IPS DF 6.9 (cell line): ENCODE measurements around the gene RPL36.
"Not testable (repeated sequence)": the region's sequence is repeated elsewhere in the genome, so short reads cannot be mapped to it uniquely, and the experiment has no call there.

Experiments used
- DNase-seq: peaks from one replicate; pipeline ENCODE4 v3.0.0-alpha.2; 2013; ENCODE audit warnings: low read depth, low spot score
- H3K27ac ChIP-seq: one replicate; pipeline ENCODE4 v1.5.1; 2013; ENCODE audit warnings: low read length, control low read depth
- H3K27me3 ChIP-seq: 2 replicates; pipeline ENCODE4 v1.6.1; 2013; ENCODE audit warnings: mild to moderate bottlenecking, low read length; ENCODE audit not compliant: control insufficient read depth, insufficient read depth
- H3K36me3 ChIP-seq: 2 replicates; pipeline ENCODE4 v1.6.1; 2013; ENCODE audit warnings: low read length; ENCODE audit not compliant: control insufficient read depth, insufficient read depth
- H3K4me1 ChIP-seq: 2 replicates; pipeline ENCODE4 v1.6.1; 2013; ENCODE audit warnings: low read length; ENCODE audit not compliant: control insufficient read depth, insufficient read depth
- H3K4me3 ChIP-seq: 2 replicates; pipeline ENCODE4 v1.5.1; 2013; ENCODE audit warnings: mild to moderate bottlenecking, low read length
- H3K9me3 ChIP-seq: 2 replicates; pipeline ENCODE4 v1.6.1; 2013; ENCODE audit warnings: low read length, inconsistent platforms; ENCODE audit not compliant: control insufficient read depth, insufficient read depth
- WGBS: extraction: QIAGEN DNeasy Blood & Tissue Kit; methylation state at CpG from one replicate; pipeline ENCODE4 v1.1.7; 2013; ENCODE audit warnings: mixed read lengths, missing lambda C conversion rate; ENCODE audit not compliant: insufficient read length, insufficient coverage; 5-methylcytosine and 5-hydroxymethylcytosine counted together

The RPL36 gene

GRCh38 chr19:5733172-5733571, 43.1 kb downstream of the RPL36 start:
- DNase-seq, H3K4me1 ChIP-seq: not testable (repeated sequence)

GRCh38 chr19:5738423-5738822, 48.3 kb downstream of the RPL36 start:
- DNase-seq: no peak
- Histone ChIP-seq H3K27ac (no peak overlapping the region), H3K27me3 (no peaks in the 10 kb centered on the region), H3K9me3 (no peaks in the 10 kb centered on the region), H3K36me3 (no peaks in the 10 kb centered on the region), H3K4me1 (no peaks in the 10 kb centered on the region), H3K4me3 (no peak overlapping the region)
- no CpG with 5 or more reads among the region's 8 CpGs for WGBS

More at GRCh38 chr19:5733172-5733571, 43.1 kb downstream of the RPL36 start:
- no CpG with 5 or more reads among the region's 2 CpGs for WGBS
- not testable (repeated sequence) for H3K4me3 ChIP-seq, H3K36me3 ChIP-seq, H3K9me3 ChIP-seq, H3K27ac ChIP-seq, H3K27me3 ChIP-seq
